SK-N-MC (cell line): ENCODE results near the gene PAM16.

Experiments
- EZH2 ChIP-seq: fragments of 200-600 bp; sonication (generic); IDR thresholded peaks from one replicate; pipeline ENCODE4 v1.6.1; 2017; ENCODE audit warnings: antibody characterized with exemption
- POLR2AphosphoS5 ChIP-seq: IDR thresholded peaks from 2 replicates; pipeline ENCODE4 v1.6.1; 2012; ENCODE audit warnings: mild to moderate bottlenecking, low read depth, low read length, borderline replicate concordance

DNA sequence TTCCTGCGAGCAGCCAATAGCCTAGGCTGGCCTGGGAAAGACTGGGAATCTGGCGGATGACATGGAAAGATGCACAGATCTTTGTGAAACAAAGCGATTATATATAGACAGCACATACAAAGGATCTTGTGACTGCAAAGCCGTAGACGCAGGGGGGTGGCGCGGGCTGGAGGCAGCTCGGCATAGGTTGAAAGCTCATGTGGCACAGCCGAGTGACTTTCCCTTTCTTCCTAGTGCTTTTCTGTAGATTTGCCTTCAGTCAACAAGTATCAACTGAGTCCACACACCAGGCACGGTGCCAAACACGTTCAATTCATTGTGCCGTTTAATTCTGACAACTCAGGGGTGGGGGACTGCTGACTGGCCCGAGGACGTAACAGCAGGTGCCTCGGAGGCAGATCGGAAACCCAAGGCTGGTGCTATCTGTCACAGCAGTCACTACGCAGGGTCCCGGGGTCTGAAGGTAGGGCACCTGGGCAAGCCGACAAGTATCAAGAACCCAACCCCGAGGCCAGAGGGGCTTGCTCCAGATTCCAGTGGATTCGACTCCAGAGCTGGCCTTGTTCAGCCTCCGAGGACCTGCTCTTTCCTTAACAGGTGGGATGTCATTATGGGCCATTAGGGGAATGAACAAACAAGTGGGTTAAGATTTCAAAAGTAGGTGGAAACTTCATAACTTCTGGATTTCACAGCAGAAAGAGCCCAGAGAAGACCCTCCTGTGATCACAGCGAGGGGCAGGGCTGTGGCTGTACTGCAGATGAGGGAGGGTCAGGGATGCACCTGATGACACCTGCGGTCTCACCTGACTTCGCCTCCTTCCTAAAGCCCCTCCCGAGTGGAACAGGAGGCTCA, 5.9 kb downstream of the PAM16 start:
- no peak for TF ChIP-seq EZH2
- TF ChIP-seq POLR2AphosphoS5: peak; percentile 4; the same call in 1 of the 2 replicates
